Measurements from ENCODE around the gene NCKAP5. TPM values are rescaled to one million over a fixed set of nuclear protein-coding genes. Genes with fewer than 3 reads are reported as not detected.

The NCKAP5 gene
- total and polyA plus RNA-seq, 7 donors: 0.03 to 1.2 (median 0.22) TPM

DNA sequence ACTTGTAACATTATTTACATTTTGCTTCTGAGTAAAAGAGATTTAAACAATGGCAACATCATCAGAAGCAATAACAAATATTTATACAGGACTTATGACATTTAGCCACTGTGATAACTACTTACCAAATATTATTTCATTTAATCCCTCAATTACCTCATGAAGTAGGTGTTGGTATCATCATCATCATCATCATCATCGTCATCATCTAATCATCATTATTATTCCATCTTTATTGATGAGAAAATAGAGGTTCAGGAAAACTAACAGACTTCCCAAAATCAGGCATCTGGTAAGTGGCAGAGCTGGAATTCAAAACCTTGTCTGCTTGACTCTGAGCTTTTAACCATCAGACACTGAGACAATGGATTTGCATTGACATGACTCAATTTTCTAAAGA is 204.4 kb downstream of the NCKAP5 start:
- no peak overlapping the region for H3K4me3 ChIP-seq
- TF ChIP-seq, protein P1, sequence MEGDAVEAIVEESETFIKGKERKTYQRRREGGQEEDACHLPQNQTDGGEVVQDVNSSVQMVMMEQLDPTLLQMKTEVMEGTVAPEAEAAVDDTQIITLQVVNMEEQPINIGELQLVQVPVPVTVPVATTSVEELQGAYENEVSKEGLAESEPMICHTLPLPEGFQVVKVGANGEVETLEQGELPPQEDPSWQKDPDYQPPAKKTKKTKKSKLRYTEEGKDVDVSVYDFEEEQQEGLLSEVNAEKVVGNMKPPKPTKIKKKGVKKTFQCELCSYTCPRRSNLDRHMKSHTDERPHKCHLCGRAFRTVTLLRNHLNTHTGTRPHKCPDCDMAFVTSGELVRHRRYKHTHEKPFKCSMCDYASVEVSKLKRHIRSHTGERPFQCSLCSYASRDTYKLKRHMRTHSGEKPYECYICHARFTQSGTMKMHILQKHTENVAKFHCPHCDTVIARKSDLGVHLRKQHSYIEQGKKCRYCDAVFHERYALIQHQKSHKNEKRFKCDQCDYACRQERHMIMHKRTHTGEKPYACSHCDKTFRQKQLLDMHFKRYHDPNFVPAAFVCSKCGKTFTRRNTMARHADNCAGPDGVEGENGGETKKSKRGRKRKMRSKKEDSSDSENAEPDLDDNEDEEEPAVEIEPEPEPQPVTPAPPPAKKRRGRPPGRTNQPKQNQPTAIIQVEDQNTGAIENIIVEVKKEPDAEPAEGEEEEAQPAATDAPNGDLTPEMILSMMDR (IDR thresholded peaks at IDR 0.05): no peak
- no peaks in the 10 kb centered on the region for H3K27me3 ChIP-seq (ENCODE audit: insufficient read depth in 3 of 3, low read length in 2 of 3)
- no peaks in the 10 kb centered on the region for H3K4me1 ChIP-seq
- H3K27ac ChIP-seq: no peak overlapping the region
- intact Hi-C loops (cut with DNase I): no loop called here
- no peak for DNase-seq
- no peak for ATAC-seq
- no peaks in the 10 kb centered on the region for H3K9me3 ChIP-seq
- H3K36me3 ChIP-seq (ENCODE audit: insufficient read depth in 1 of 2, low read depth in 1 of 2): no peaks in the 10 kb centered on the region
- WGBS, 3 donors: 89 to 95% (median 94%) methylated on average over 1 of the region's 1 CpG

DNA sequence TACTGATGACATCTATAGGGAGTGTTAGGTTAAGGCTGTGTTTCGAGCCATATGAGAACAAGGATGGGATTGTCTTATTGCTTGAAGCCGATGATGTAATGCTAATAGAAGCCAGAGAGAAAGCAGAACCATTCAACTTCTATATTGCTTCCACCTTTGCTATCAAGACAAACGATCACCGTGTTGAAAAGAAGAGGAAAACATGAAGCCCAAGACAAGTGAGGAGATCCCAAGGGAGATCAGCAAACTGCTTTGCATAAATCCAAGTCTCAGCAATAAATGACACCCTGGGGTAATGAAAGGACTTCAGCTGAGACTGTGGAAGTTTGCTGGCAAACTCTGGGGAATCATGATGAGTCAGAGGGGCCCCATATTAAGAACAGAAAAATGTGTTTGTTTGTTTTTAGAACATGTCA is 206.2 kb downstream of the NCKAP5 start:
- WGBS, 3 donors: 26 to 38% (median 27%) methylated on average over 4 of the region's 4 CpGs
- intact Hi-C loops (cut with DNase I): no loop called here
- H3K36me3 ChIP-seq (ENCODE audit: insufficient read depth in 1 of 2, low read depth in 1 of 2): no peaks in the 10 kb centered on the region
- no peaks in the 10 kb centered on the region for H3K4me1 ChIP-seq
- no peak for DNase-seq
- H3K4me3 ChIP-seq: no peak overlapping the region
- ATAC-seq: no peak
- H3K27me3 ChIP-seq (ENCODE audit: insufficient read depth in 3 of 3, low read length in 2 of 3): no peaks in the 10 kb centered on the region
- H3K27ac ChIP-seq: no peak overlapping the region
- H3K9me3 ChIP-seq: no peaks in the 10 kb centered on the region
- TF ChIP-seq, protein P1 (IDR thresholded peaks at IDR 0.05): no peak

DNA sequence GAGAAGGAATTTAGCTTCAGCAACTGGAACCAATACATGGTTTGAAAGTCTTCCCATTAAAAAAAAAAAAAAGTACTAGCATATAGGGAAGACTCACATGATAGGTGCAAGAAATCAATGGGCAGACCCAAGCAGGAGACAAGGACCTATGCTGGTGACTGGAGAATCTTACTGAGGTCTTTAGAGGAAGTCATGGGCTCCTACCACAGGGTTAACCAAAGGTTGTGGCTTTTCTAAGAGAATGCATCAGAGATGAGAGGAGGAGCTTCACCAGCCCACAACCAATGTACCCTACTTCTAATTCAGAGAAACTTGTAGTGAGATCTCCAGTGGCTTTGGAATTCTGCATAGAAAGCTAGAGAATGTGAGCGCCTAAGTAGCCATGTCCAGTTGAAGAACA is 207.4 kb downstream of the NCKAP5 start:
- H3K27me3 ChIP-seq (ENCODE audit: insufficient read depth in 3 of 3, low read length in 2 of 3): no peaks in the 10 kb centered on the region
- H3K36me3 ChIP-seq (ENCODE audit: insufficient read depth in 1 of 2, low read depth in 1 of 2): no peaks in the 10 kb centered on the region
- 92 to 100% (median 96%) methylated on average over 1 of the region's 1 CpG for WGBS, 3 donors
- H3K27ac ChIP-seq: no peak overlapping the region
- H3K4me1 ChIP-seq: no peaks in the 10 kb centered on the region
- no peak for DNase-seq
- intact Hi-C loops (cut with DNase I): no loop called here
- TF ChIP-seq, protein P1 (IDR thresholded peaks at IDR 0.05): no peak
- H3K9me3 ChIP-seq: no peaks in the 10 kb centered on the region
- H3K4me3 ChIP-seq: no peak overlapping the region
- no peak for ATAC-seq

DNA sequence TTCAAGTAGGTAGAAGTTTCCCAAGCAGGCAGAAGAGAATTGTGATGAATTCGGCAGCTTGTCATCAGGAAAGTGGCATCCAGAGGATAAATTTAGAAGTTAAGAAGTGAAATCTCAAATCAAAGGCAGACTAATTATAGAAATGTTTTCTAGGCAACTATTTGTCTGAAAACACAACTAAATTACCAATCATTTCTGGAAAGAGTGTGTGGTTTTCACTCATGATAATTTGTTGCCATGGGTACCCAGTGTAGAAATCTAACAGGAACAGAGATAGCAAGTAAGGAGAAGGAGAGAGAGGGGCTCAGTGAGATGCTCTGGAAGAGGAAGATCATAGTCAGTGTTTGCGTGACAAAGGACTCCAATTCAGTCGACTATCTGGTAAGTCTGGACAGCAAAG is 208.1 kb downstream of the NCKAP5 start:
- TF ChIP-seq, protein P1 (IDR thresholded peaks at IDR 0.05): no peak
- WGBS, 3 donors: 80 to 81% (median 81%) methylated on average over 3 of the region's 3 CpGs
- no peaks in the 10 kb centered on the region for H3K27me3 ChIP-seq (ENCODE audit: insufficient read depth in 3 of 3, low read length in 2 of 3)
- intact Hi-C loops (cut with DNase I): no loop called here
- no peak overlapping the region for H3K27ac ChIP-seq
- H3K9me3 ChIP-seq: no peaks in the 10 kb centered on the region
- no peak for DNase-seq
- no peaks in the 10 kb centered on the region for H3K4me1 ChIP-seq
- no peaks in the 10 kb centered on the region for H3K36me3 ChIP-seq (ENCODE audit: insufficient read depth in 1 of 2, low read depth in 1 of 2)
- H3K4me3 ChIP-seq: no peak overlapping the region
- ATAC-seq: no peak

DNA sequence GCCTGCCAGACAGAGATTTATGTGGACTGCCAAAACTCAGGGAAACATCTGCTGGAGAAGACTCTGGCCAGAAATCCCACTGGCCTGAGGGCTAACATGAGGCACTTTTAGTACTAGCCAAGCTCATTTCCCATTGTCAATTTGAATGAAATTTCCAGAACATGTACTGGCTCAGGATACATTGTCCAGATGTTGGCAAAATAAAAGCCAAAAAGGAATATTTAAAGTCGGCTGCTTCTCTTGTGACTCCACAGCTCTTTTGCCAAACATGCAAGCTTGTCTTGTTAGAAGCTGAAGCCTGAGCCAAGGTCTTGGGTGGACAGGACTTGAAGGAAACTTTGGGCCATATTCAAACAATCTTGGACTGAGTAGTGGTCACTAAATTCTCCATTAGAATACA is 215.5 kb downstream of the NCKAP5 start:
- H3K27me3 ChIP-seq (ENCODE audit: insufficient read depth in 3 of 3, low read length in 2 of 3): no peaks in the 10 kb centered on the region
- no peaks in the 10 kb centered on the region for H3K9me3 ChIP-seq
- no peak overlapping the region for H3K4me3 ChIP-seq
- H3K4me1 ChIP-seq: no peaks in the 10 kb centered on the region
- DNase-seq: no peak
- intact Hi-C loops (cut with DNase I): no loop called here
- TF ChIP-seq, protein P1 (IDR thresholded peaks at IDR 0.05): no peak
- H3K27ac ChIP-seq: no peak overlapping the region
- 18 to 29% (median 26%) methylated on average over 1 of the region's 1 CpG for WGBS, 3 donors
- ATAC-seq: peak in 1 of 4 donors; percentile 11
- no peaks in the 10 kb centered on the region for H3K36me3 ChIP-seq (ENCODE audit: insufficient read depth in 1 of 2, low read depth in 1 of 2)
